ENCODE results near the gene MMP2.

The MMP2 gene

GRCh38 chr16:55475919-55476318 lies 3.1 kb upstream of the MMP2 start:
- TF ChIP-seq CTCF (IDR thresholded peaks at IDR 0.05; ENCODE audit: low read depth, low read length) = no peak

GRCh38 chr16:55476625-55477533 lies 2.1 kb upstream of the MMP2 start:
- H3K4me3 ChIP-seq (ENCODE audit: low read depth, low read length) = no peak overlapping the region
- no peak for TF ChIP-seq CTCF (IDR thresholded peaks at IDR 0.05; ENCODE audit: low read depth, low read length)

More at GRCh38 chr16:55475919-55476318, 3.1 kb upstream of the MMP2 start:
- H3K4me3 ChIP-seq (ENCODE audit: low read depth, low read length) = no peak overlapping the region

GRCh38 chr16:55477736-55478135 lies 1.3 kb upstream of the MMP2 start:
- TF ChIP-seq CTCF (IDR thresholded peaks at IDR 0.05; ENCODE audit: low read depth, low read length) = no peak
- H3K4me3 ChIP-seq (ENCODE audit: low read depth, low read length) = no peak overlapping the region

- peak overlapping the region; percentile 95 for H3K4me3 ChIP-seq (ENCODE audit: low read depth, low read length)
- no peak for TF ChIP-seq CTCF (IDR thresholded peaks at IDR 0.05; ENCODE audit: low read depth, low read length)
These were observed 587 bp downstream of the MMP2 start for GRCh38 chr16:55479430-55480140.

GRCh38 chr16:55480228-55480655 lies 1.2 kb downstream of the MMP2 start:
- peak overlapping the region; percentile 95 for H3K4me3 ChIP-seq (ENCODE audit: low read depth, low read length)
- no peak for TF ChIP-seq CTCF (IDR thresholded peaks at IDR 0.05; ENCODE audit: low read depth, low read length)

GRCh38 chr16:55481023-55481422 lies 2.0 kb downstream of the MMP2 start:
- no peak for TF ChIP-seq CTCF (IDR thresholded peaks at IDR 0.05; ENCODE audit: low read depth, low read length)
- peak overlapping the region; percentile 95 for H3K4me3 ChIP-seq (ENCODE audit: low read depth, low read length)

- no peak for TF ChIP-seq CTCF (IDR thresholded peaks at IDR 0.05; ENCODE audit: low read depth, low read length)
- peak overlapping the region; percentile 16; the same call in 1 of the 2 replicates for H3K4me3 ChIP-seq (ENCODE audit: low read depth, low read length)
These were observed 3.1 kb downstream of the MMP2 start for GRCh38 chr16:55482056-55482455.

Data from WI38 (cell line).